ENCODE data around the gene EPHA2. TPM values are rescaled to one million over a fixed set of nuclear protein-coding genes. Genes with fewer than 3 reads are reported as not detected.
"Not testable (repeated sequence)": the region's sequence is repeated elsewhere in the genome, so short reads cannot be mapped to it uniquely, and the experiment has no call there.

Gene EPHA2
- 58.9 TPM for total RNA-seq

DNA sequence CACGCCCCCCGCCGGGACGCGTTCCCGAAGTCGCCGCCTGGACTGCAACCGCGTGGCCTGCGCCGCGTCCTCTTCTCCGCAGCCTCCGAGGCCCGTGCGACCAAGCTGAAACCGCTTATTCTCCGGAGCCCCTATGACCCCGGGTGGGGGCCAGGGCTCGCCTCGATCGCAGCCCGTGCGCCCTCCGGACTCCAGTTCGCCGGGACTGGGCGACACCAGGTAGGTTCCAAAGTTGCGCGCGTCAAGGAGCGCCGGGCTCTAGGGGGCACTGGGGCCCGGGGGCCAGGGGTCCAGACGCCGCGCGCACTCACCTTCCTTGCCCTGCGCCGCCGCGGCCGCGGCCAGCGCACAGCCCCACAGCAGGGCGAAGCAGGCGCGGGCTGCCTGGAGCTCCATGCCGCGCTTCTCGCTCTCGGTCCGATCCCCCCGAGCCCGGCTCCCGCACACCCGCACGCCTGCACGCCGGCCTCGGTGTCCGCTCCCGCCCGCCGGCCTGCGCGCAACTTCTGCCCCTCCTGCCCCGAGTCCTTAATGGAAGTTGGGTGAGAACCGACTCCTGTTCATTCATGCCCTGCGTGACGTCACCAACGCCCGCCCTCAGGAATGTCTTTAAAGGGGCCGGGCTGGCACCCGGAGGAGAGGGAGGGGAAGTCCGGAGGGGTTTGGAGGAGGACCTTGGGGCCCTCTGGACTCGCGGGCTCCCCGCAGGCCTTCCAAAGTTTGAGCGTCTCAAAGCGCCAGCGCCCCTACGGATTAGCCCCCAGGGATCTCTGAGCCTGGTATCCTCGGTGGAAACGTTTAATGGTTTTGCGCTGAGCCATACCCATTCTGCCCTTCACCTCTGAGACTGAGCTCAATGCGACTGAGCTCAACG lies at the start of gene EPHA2:
EPHA2 (minus strand) TSS at position 533 of the 874 bp plus-strand sequence; CDS start at position 396, 137 bp downstream.
- DNase-seq (ENCODE audit: low spot score), result peak; percentile 94

DNA sequence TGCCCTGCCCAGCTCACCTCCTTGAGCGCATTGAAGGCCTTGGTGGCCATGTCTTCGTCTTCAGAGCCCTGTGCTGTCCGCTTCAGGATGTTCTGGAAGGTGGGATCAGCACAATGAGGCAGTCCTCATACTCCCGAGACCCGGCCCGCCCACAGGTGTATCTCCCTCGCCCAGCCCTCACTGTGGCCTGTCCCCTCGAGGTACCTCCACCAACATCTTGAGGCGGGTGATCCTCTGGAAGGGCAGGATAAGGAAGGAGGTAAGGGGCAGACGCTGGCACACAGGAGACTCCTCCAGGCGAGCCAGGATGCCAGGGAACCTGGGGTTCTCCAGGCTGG lies 49.4 kb upstream of the EPHA2 start:
- no peak for DNase-seq (ENCODE audit: low spot score)

DNA sequence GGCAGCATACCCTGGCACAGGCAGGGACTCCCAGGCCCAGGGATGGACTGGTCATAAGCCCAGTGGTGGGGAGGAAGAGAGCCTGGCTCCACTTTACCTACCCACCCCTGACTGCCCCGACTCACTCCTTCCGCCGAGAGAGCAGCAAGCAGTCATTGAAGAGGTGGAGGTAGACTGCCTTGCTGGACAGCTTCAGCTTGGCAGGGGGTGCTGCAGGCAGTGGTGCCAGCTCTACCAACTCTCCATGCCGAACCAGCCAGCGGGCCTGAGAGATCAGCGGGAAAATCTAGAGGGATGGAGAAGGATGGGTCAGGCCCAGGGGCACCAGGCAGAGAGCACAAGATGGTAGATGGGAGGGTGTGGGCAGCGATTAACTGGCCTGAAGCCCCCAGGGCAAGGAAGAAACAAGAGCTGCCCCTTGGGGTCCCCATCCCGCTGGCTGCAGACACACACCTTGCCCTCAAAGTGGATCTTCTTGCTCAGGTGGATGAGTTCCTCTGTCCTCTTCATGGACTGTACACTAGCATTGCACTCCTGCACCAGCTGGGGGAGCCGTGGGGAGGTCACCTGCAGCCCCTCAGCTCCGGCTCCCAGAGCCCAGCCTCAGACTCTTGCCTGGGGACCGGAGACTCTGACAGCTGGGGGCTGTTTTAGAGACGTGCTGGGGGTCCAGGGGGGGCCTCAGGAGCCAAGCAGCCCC lies 48.9 kb upstream of the EPHA2 start:
- no peak for DNase-seq (ENCODE audit: low spot score)

DNA sequence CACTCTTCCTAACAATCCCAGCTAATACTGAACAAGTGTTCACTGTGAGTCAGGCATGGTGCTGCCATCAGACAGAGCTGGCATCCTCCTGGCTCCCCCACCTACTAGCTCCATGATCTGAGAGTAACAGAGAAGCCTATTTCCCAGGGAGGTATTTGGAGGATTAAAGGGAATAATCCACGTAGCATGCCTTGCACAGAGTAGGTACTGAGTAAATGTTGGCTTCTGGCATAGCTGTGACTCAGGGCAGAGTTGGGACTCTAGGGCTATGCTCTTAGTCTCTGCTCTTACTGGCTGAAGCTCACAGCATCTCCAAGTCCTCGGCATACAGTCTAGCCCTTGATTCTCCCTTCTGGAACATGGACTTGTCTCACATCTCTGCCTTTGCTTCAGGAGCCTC lies 48.3 kb upstream of the EPHA2 start:
- DNase-seq (ENCODE audit: low spot score), result no peak

DNA sequence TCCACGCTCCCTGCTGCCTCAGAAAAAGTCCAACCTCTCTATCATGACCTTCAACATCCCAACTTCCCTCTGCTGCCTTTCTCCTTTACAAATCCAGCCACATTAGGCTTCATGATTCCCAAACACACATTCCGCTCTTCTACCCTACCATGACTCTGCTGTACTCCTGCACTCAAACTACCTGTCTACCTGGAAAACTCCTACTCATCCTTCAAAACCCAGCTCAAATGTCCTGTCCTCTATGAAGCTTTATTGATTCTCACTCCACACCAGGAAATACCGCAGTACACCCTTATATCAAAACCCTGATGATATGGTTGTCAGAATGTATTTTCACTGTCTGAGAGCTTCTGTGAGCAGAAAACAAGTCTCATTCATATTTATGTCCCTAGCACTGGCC lies 47.7 kb upstream of the EPHA2 start:
- DNase-seq (ENCODE audit: low spot score), result no peak

DNA sequence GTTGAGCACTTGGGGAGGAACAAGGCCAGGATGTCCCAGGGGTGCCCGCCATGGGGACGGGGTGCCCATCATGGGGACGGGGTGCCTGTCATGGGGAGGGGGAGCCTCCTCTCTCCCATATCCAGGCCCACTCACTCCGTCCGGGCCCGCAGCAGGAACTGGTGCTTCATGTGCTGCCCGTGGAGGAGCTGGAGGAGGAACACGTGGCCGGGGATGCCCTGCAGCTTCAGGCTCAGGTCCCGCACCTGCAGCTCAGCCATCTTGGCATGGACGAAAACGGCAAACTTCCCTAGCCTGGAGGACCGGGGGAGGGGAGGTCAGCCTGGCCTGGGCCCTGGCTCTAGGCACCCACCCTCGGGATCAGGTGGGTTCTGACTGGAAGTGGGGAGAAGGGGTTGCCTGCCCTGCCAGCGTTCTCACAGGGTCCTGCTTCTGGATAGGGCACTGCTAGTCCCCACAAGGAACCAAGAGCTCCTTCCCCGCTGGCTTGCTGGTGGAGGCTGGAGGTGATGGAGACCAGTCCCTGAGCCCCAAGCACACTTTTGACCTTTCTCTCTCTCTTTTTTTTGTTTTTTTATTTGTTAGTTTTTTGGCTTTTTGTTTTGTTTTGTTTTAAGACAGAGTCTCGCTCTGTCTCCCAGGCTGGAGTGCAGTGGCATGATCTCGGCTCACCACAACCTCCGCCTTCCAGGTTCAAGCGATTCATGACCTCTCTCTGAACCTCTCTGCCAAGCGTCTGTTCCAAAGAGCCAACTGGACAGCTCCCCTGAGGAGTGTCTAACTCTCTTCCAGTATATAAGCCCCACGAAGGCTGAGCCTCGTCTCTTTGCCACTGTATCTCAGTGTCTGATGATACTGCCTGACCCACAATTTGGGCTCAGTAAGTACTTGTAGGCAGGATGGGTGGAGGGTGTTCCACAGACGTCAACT lies 46.7 kb upstream of the EPHA2 start:
- no peak for DNase-seq (ENCODE audit: low spot score)

DNA sequence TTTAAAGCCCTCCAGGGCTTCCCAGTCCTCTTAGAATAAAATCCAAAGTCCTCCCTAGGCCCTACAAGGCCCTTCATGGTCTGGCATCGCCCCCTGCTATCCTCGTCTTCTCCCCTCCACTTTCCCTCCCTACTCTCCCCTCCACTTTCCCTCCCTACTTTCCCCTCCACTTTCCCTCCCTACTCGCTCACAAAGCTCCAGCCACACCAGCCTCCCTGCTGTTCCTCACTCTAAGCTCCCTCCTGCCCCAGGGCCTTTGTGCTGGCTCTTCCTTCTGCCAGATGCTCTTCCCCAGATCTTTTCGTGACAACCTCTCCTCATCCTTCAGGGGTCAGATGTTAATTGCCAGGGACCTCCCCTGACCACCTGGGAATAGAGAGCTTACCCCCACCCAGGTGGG lies 43.8 kb upstream of the EPHA2 start:
- no peak for DNase-seq (ENCODE audit: low spot score)

DNA sequence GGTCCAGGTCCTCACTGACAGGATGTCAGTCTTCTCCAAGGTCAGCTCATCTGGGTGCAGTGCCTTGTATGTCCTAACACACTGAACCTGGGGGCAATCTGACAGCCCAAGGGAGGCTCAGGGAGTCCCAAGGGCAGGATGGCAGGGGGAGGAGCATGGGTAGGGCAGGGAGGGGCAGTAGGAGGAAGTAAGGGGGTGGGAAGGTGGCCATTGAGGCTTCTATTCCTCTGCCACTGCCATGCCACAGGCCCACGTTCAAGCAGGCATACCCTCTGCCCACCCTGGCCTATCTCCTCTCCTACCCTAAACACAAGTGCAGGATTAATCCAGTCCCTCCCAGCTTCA lies 43.3 kb upstream of the EPHA2 start:
- no peak for DNase-seq (ENCODE audit: low spot score)

DNA sequence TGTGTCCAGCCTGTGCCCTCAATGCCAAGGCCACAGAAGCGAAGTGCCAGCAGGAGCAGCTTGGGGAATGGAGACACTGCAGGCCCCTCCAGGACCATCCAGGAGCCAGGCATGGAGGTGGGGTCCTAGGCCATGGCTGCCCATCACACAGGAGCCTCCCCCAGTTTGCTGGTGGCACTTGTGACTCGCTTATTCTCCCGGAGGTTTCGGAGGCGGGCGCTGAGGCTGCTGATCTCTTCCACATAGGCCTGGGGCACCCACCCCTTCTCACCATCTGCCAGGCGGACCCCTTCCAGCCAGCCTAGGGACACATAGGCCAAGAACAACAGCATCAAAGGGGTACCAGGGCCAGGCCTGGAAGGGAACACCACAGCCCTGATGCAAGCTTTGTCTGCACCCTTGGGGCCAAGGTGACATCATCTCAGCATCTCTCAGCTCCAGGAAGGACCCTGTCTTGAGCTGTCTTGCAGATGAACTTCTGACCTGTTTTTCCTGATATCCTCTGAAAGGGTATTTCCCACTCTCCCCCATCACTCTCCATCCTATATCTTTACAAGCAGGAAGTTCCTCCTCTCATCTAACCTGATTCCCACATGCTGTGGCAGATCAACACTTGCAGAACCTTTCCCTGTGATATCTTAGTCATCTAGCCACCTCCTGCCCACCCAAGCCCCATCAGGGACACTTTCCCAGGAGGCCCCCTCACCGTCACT lies 42.7 kb upstream of the EPHA2 start:
- DNase-seq (ENCODE audit: low spot score), result no peak

DNA sequence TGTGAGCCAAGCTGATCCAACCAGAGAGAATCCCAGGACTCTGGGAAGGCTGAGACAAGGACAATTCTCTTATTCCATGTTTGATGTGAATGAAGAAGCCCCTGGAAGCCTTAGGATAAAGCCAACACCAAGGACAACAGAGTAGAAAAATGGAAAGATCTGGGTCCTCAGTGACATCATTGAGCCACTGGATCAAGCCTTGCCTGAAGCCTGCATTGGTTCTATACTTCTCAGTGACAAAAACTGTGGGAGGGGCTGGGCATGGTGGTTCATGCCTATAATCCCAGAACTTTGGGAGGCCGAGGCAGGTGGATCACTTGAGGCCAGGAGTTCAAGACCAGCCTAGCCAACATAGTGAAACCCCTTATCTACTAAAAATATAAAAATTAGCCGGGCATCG lies 41.0 kb upstream of the EPHA2 start:
- no peak for DNase-seq (ENCODE audit: low spot score)

DNA sequence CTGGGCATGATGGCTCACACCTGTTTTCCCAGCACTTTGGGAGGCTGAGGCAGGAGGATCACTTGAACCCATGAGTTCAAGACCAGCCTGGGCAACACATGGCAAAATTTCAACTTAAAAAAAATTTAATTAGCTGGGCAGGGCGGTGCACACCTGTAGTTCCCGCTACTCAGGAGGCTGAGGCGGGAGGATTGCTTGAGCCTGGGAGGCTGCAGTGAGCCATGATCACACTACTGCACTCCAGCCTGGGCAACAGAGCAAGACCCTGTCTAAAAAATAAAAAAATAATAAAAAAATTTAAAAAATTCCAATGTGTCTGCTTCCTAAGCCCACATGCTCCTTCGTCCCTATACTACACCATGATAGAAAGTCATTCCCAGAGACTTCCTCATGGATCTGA lies 40.3 kb upstream of the EPHA2 start:
- not testable (repeated sequence) for DNase-seq (ENCODE audit: low spot score)

DNA sequence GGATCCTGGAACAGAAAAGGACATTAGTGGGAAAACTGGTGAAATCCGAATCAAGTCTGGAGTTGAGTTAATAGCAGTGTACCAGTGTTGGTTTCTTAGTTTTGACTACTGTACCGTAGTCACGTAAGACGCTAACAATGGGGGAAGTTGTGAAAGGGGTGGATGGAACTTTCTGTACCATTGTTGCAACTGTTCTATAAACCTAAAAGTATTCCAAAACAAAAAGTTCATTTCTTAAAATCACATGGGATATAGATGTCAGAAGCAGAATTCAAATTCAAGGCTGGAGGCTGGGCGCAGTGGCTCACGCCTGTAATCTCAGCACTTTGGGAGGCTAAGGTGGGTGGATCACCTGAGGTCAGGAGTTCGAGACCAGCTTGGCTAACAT lies 39.6 kb upstream of the EPHA2 start:
- no peak for DNase-seq (ENCODE audit: low spot score)

DNA sequence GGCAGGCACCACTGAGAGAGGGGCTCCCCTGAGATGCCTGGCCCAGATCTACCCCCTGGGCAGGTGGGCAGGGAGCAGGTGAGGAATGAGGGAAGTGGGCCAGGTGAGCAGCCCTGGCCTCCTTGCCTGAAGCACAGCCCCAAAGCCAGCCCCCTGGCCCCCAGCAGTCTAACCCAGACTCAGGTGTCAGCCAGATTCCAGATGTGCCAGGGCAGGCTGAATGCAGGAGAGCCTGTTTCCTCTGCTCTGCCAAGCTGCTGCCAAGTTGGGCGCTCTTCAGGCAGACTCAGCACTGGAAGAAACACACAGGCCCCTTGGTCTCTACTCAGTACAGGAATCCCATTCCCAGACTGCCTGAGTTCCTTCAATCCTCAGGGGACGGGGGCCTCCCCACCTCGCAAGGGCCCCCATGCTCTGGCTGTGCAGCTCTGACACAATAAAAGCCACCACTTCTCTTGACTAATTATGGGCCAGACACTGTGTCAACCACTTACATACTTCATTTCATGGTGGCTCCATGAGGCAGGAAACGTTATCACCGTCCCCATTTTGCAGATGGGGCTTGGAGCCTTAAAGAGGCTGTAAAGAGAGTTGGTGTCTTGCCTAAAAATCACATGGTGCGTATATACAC lies 36.2 kb upstream of the EPHA2 start:
- no peak for DNase-seq (ENCODE audit: low spot score)

DNA sequence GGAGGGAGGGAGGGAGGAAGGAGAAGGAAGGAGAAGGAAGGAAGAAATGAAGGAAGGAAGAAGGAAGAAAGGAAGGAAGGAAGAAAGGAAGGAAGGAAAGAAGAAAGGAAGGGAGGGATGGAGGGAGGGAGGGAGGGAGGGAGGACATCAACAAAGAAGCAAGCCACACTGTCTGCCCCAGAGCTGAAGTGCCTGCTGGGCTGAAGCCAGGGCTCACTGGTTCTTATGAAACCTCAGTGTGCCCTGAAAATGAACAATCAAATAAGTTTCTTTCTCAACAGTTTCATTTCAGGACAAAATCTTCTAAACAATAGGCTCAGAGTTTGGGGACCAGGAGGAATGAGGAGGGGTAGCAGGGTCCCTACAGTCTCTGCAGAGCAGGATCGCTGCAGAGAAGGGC lies 35.4 kb upstream of the EPHA2 start:
- no peak for DNase-seq (ENCODE audit: low spot score)

DNA sequence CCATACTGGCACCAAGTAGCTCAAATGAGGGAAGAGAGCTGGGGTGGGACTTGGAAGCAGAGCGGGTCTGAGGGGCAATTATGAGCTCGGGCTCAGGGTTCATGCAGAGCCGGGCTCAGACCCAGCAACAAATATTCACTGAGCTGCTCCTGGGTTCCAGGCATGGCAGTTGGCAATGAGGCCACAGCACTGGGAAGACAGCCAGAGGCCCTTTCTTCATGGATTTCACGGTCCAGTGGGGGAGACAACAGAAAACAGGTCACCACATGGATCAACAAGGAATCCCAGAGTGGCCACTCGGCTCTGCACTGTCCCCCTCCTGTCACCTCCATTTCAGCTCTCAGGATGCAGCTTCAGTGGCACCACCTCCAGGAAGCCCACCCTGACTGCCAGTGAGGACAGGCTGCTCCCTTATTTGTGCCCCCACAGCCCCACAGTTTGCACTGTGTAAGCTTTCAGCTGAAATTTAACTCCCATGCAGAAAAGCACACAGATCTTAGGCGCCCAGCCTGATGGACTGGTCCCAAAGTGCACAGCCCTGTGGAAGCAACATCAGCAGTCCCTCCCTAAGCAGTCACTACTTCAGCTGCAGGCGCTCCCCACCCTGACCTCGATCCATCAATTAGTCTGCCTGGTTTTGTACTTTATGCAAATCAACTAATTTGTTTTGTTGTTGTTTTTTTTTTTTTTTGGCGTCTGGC lies 34.2 kb upstream of the EPHA2 start:
- no peak for DNase-seq (ENCODE audit: low spot score)

DNA sequence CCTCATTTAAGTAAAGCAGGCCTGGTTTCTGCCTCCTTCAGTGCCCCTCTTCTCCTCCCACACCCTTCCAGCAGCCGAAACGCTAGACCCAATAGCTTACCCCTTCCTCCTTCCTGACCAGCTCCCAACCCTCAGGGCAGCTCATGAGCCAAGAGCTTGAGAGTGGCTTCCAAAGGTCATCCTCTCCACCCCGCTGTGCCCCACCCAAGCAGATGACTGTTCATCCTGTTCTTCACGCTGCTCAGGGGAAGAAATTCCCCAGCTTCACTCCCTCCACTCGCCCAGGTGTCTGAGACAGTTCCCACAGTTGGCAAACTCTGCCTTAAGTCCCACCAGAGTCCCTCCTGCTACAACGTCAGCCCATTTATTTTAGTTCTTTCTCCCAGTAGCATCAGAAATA lies 33.1 kb upstream of the EPHA2 start:
- DNase-seq (ENCODE audit: low spot score), result no peak

DNA sequence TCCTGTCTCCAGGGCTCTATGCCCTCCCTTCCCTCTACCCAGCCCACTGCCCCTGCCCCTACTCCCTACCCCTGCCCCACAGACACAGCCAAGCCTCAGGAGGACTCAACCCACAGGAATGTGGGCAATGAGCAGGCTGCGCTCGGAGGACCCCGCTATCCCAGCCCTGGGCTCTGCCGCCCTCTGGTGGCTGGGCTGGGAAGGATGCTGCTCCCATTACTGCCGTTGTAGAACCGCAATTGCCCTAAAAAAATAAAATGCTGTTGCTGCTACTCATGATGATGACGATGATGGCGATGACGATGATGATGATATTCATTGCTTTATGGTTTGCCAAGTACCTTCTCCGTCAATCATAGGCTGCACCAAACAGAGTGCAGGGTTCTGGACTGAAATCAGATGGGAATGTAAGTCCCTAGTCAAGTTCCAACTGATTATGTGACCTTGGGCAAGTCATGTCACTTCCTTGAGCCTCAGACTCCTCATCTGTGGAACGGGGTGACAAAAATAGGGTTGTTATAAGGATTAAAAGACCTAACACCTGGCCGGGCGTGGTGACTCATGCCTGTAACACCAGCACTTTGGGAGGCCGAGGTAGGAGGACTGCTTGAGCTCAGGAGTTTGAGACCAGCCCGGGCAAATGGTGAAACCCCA lies 32.0 kb upstream of the EPHA2 start:
- peak; percentile 76 for DNase-seq (ENCODE audit: low spot score)

DNA sequence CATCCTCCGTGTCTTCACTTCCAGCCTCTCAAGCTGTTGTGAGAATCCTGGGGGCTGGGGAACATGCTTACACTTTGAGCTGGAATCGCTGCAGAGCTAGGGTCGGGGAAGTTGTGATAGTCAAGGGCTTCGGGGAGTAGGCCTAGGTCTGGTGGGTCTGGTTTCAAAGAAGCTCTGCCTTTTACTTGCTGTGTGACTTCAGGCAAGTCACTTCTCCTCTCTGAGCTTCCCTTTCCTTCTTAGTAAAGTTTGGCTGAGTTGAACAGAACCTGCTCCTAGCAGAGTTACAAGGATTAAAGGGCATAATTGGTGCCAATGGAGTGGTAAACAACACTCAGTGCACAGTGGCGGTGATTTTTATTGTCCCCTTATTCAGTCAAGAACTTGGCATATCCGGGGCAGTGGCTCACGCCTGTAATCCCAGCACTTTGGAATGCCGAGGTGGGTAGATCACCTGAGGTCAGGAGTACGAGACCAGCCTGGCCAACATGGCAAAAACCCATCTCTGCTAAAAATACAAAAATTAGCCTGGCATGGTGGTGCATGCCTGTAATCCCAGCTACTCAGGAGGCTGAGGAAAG lies 30.9 kb upstream of the EPHA2 start:
- no peak for DNase-seq (ENCODE audit: low spot score)

DNA sequence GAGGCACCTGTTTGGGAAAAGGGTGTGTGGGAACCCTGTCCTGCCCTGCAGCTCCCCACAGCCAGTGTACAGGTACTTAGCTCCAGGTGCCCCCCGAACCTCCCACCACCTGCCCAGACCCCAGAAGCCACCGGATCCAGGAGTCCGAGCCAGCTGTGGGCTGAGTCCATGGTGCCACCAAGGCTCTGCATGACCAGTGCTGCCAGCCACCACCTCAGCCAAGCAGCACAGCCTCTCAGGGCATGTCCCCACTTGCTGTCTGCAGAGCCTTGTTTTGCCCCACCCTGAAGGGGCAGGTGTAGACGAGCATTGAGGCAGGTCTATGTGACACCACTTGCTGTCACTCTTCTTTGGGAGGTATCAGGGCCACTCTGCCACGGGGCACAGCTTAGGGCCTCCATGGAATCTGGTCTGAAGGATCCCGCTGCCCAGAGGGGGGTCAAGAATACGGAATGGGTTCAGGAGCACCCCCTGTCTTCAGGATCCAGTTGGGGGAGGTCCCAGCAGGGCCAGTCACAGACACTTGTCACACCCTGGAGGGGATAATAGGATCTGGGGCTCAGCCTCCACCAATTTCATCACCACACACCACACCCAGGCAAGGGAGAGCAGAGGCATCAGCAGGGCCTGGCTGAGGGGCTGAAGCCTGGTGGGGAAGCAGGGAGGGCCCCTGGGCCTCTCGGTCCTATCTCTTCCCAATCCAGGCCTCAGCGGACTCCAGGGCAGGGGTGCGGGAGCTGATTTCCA lies 28.9 kb upstream of the EPHA2 start:
- peak; percentile 78 for DNase-seq (ENCODE audit: low spot score)

All from ureter (tissue), 1 donor.